ENCODE data around the gene RPS13.
"Not testable (repeated sequence)": the region's sequence is repeated elsewhere in the genome, so short reads cannot be mapped to it uniquely, and the experiment has no call there.

Gene RPS13

DNA sequence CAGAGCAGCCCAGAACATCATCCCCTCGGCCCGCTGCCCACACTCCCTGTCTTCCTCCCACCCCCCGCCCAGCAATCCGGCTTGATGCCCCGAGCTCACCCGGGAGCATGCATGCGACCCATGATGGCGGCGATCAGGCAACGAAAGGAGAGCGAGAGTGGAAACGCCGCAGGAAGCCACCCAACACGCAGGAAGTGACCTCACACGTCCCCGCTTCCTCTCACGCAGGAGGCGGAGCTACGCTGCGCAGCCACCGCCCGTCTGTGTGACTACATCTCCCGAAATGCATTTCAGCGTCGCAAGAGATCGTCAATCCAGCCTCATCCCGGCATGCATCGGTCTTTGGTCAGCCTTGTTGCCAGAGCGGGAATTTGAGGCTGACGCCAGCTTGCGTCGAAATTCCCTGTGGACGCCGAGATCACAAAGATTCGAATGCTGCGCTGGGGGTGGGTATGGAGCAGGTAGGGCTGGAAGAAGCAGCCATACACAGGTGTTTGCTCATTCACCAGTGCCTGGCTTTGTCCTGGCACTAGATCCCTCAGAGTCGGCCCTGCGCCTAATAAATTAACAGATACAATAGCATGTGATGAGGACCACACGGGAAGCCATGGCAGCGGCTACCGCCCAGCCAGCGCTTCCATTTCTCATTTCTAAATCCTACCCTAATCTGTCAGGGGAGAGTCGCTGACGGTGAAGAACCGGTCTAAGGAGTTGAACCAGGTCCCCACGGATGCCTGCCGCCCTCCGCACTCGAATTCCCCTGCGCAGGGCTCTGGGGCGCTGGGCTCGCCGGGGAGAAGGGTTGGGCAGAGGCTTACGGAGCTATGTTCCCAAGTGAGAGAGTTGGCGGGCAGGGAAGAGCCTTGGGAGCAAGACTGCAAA is at the start of gene RPS13:
RPS13 (minus strand) TSS at position 148 of the 882 bp plus-strand sequence; CDS start at position 122, 26 bp downstream.
- in situ Hi-C loops (cut with HindIII; ENCODE audit: low sequenced_read_pairs), result no loop called here

DNA sequence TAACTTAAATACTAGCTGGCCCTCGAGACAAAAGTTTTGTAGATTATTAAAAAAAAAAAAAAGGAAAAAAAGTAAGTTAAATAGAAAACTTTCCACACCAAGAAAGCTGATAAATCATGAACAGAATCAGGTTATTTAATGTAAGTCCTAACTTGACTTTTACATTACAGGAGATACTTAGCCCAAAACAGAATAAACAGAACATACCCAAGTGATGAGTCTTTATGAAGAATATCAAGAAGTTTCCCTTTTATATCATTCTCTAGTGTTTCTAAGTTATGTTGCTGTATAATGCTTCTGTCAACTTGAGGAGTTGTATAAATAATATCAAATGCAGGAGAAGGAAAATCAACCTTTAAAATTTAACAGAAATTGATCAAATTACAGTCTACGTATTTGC is 44.5 kb upstream of the RPS13 start:
- no peak overlapping the region for H3K4me3 ChIP-seq (ENCODE audit: low read depth, low read length)
- TF ChIP-seq CTCF (IDR thresholded peaks at IDR 0.05; ENCODE audit: low read depth, low read length), result no peak
- in situ Hi-C loops (cut with HindIII; ENCODE audit: low sequenced_read_pairs), result no loop called here
- DNase-seq (ENCODE audit: low read depth, low spot score), result no peak

More for the DNA sequence above, at the start of gene RPS13:
- no peak for TF ChIP-seq CTCF (IDR thresholded peaks at IDR 0.05; ENCODE audit: low read depth, low read length)
- peak; percentile 99 for DNase-seq (ENCODE audit: low read depth, low spot score)
- peak within 1 kb of the TSS; percentile 93 for H3K4me3 ChIP-seq (ENCODE audit: low read depth, low read length)

- no peak overlapping the region for H3K4me3 ChIP-seq (ENCODE audit: low read depth, low read length)
- in situ Hi-C loops (cut with HindIII; ENCODE audit: low sequenced_read_pairs), result no loop called here
- TF ChIP-seq CTCF (IDR thresholded peaks at IDR 0.05; ENCODE audit: low read depth, low read length), result no peak
- DNase-seq (ENCODE audit: low read depth, low spot score), result no peak
Measured at GRCh38 chr11:17117262-17117661, 39.8 kb upstream of the RPS13 start.

GRCh38 chr11:17116117-17116516 is 38.6 kb upstream of the RPS13 start:
- in situ Hi-C loops (cut with HindIII; ENCODE audit: low sequenced_read_pairs), result no loop called here

GRCh38 chr11:17107745-17108144 is 30.3 kb upstream of the RPS13 start:
- peak; percentile 47 for TF ChIP-seq CTCF (IDR thresholded peaks at IDR 0.05; ENCODE audit: low read depth, low read length)
- in situ Hi-C loops (cut with HindIII; ENCODE audit: low sequenced_read_pairs); DNase-seq (ENCODE audit: low read depth, low spot score); H3K4me3 ChIP-seq (ENCODE audit: low read depth, low read length): not testable (repeated sequence)

More at GRCh38 chr11:17116117-17116516, 38.6 kb upstream of the RPS13 start:
- no peak for DNase-seq (ENCODE audit: low read depth, low spot score)
- H3K4me3 ChIP-seq (ENCODE audit: low read depth, low read length), result no peak overlapping the region
- no peak for TF ChIP-seq CTCF (IDR thresholded peaks at IDR 0.05; ENCODE audit: low read depth, low read length)

GRCh38 chr11:17105404-17106040 is 28.1 kb upstream of the RPS13 start:
- DNase-seq (ENCODE audit: low read depth, low spot score); in situ Hi-C loops (cut with HindIII; ENCODE audit: low sequenced_read_pairs): not testable (repeated sequence)

DNA sequence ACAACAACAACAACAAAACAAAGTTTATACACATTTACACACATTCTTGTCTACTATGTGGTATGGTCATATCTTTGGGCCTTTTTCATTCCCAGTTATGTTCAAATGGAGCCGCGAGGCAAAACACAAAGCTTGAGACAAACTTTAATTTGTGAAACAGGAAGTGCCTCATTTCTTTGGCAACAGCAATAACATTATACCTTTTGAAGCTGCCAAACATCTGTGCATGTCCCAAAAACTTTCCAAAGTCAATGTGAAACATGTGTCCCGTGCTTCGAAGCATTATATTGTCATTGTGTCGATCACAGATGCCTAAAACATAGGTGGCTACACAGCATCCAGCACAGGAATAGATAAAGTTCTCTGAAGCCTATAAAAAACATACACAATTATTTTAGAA is 25.0 kb upstream of the RPS13 start:
- no peak for DNase-seq (ENCODE audit: low read depth, low spot score)
- no peak overlapping the region for H3K4me3 ChIP-seq (ENCODE audit: low read depth, low read length)
- in situ Hi-C loops (cut with HindIII; ENCODE audit: low sequenced_read_pairs), result no loop called here
- no peak for TF ChIP-seq CTCF (IDR thresholded peaks at IDR 0.05; ENCODE audit: low read depth, low read length)

More at GRCh38 chr11:17105404-17106040, 28.1 kb upstream of the RPS13 start:
- not testable (repeated sequence) for H3K4me3 ChIP-seq (ENCODE audit: low read depth, low read length)
